ENCODE measurements around the gene CST5. TPM values are rescaled to one million over a fixed set of nuclear protein-coding genes. Genes with fewer than 3 reads are reported as not detected.

CST5 gene
- total and polyA plus RNA-seq, 2 donors (not counting 3 experiments of a cell fraction or from before 2014, with no cell fraction given): not detected

DNA sequence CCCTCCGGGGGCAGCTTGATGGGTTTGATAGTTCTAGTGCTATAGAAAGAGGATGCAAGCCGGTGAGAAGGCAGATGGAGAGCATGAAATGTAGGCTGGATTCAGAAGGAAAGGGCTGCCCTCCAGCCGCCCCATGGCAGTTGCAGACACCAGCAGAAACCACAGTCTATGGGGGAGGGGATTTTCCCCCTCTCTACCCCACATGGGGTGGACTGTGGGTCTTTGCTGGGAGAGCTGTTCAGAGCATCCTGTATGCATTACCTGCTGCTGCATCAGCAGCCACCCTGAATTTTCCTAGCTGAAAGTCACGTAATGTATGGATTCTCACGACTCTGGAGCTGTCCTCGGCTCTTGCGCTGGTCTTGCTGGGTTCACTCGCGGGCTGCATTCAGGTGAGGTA is 48.8 kb upstream of the CST5 start:
- Histone ChIP-seq H3K79me2 (ENCODE audit: control insufficient read depth, insufficient read depth, low read length) (no peaks in the 10 kb centered on the region), H2AFZ (ENCODE audit: low read depth, low read length) (no peak overlapping the region), H3K4me2 (ENCODE audit: insufficient read depth, low read length) (no peak overlapping the region), H3K27ac (ENCODE audit: insufficient read depth, low read depth, low read length) (no peak overlapping the region), H3K4me1 (ENCODE audit: control insufficient read depth, extremely low read depth, insufficient read depth, low read length) (no peaks in the 10 kb centered on the region), H3K9ac (replicated peaks; ENCODE audit: extremely low read depth, insufficient read depth, low read length) (no peak overlapping the region), H3K9me1 (replicated peaks; ENCODE audit: control insufficient read depth, extremely low read depth, insufficient read depth, low read length) (no peaks in the 10 kb centered on the region), H3K4me3 (replicated peaks in 1 of 3; ENCODE audit: insufficient read depth in 1 of 3, low read depth in 1 of 3, low read length in 3 of 3) (no peak overlapping the region), H3K27me3 (ENCODE audit: control insufficient read depth in 2 of 2, insufficient read depth in 2 of 2, low read length in 2 of 2) (no peaks in the 10 kb centered on the region), H4K20me1 (replicated peaks; ENCODE audit: control insufficient read depth, extremely low read depth, insufficient read depth, low read length) (no peaks in the 10 kb centered on the region), H3K36me3 (ENCODE audit: control insufficient read depth in 2 of 2, extremely low read depth in 1 of 2, insufficient read depth in 2 of 2, low read length in 2 of 2) (no peaks in the 10 kb centered on the region), H3K9me3 (replicated peaks; ENCODE audit: control insufficient read depth, insufficient read depth, low read length) (no peaks in the 10 kb centered on the region)
- dilution Hi-C loops (cut with MboI; ENCODE audit: extremely low pct_ligation_motif_present, low sequenced_read_pairs): no loop called here
- no peak for DNase-seq (ENCODE audit: low read depth, low spot score)
- ChIA-PET CTCF (no interaction called here), POLR2A (no interaction called here)
- no TSS peak for BruUV-seq (replicated peaks)
- TF ChIP-seq EZH2 (IDR thresholded peaks at IDR 0.05; ENCODE audit: borderline replicate concordance, low read depth, low read length, severe bottlenecking) (no peak), CTCF (IDR thresholded peaks at IDR 0.05; ENCODE audit: extremely low read depth in 1 of 2, insufficient read depth in 1 of 2, low read depth in 1 of 2, low read length in 2 of 2) (no peak), JUN (IDR thresholded peaks at IDR 0.05; ENCODE audit: borderline replicate concordance, insufficient read depth, insufficient read length, low read depth) (no peak), MYC (IDR thresholded peaks at IDR 0.05; ENCODE audit: low read depth, low read length) (no peak), POLR2A (IDR thresholded peaks at IDR 0.05; ENCODE audit: low read depth, low read length) (no peak), FOS (IDR thresholded peaks at IDR 0.05; ENCODE audit: borderline replicate concordance, insufficient read depth, low read length) (no peak), MAX (IDR thresholded peaks at IDR 0.05; ENCODE audit: insufficient read depth, insufficient read length) (no peak), GATA2 (IDR thresholded peaks at IDR 0.05; ENCODE audit: insufficient read depth, insufficient read length, low read depth, low read length) (no peak), POLR2AphosphoS5 (IDR thresholded peaks at IDR 0.05; ENCODE audit: insufficient read depth, low read depth, low read length) (no peak)
- intact Hi-C loops (cut with micrococcal nuclease): no loop called here
- no peak for FAIRE-seq

Data from endothelial cell of umbilical vein (primary cell).